GM12801 (cell line): ENCODE measurements around the gene GPR132.
A peak's percentile ranks its signal among the peaks of the same experiment; 100 is the strongest.

Source experiments
- CTCF ChIP-seq: IDR thresholded peaks from one replicate; pipeline ENCODE4 v1.5.1; 2011; ENCODE audit warnings: control low read depth; ENCODE audit not compliant: insufficient read length; ENCODE audit errors: extremely low read depth

The GPR132 gene

GRCh38 chr14:105047283-105048016 lies 17.8 kb downstream of the GPR132 start:
- TF ChIP-seq CTCF, result no peak

- no peak for TF ChIP-seq CTCF
Observed at GRCh38 chr14:105046891-105047282, 18.3 kb downstream of the GPR132 start.

- peak; percentile 74 for TF ChIP-seq CTCF
Observed at GRCh38 chr14:105045710-105046326, 19.4 kb downstream of the GPR132 start.

- TF ChIP-seq CTCF, result no peak
Observed at GRCh38 chr14:105043641-105044040, 21.6 kb downstream of the GPR132 start.

- TF ChIP-seq CTCF, result no peak
Observed at GRCh38 chr14:105042813-105043212, 22.4 kb downstream of the GPR132 start.

- no peak for TF ChIP-seq CTCF
Observed at GRCh38 chr14:105041841-105042765, 23.1 kb downstream of the GPR132 start.
